ENCODE results near the gene RUNX2. TPM values are rescaled to one million over a fixed set of nuclear protein-coding genes. Genes with fewer than 3 reads are reported as not detected.
A peak's percentile ranks its signal among the peaks of the same experiment; 100 is the strongest.

RUNX2 gene
- total RNA-seq, 1 donor from 2014 or later: 3.7 TPM

DNA sequence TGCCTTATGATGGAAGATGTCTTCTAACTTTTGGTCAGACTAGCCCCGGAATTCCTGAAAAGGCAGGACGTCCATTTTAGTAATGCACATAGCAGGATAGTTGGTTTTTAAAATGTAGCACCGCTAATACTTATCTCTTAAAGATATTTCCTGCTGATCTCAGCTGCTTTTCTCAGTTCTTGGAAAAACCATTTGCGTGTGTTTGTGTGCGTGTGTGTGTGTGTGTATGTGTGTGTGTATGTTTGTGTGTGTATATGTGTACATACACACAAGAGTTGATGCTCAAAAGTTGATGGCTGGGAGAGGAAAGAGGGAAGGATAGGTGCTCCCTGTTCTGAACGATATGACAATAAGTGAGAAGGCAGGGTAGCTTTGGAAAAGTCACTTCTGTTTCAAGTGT is 111.3 kb downstream of the RUNX2 start:
- Histone ChIP-seq H3K4me1 (peaks cover 18% of the 10 kb centered on the region), H3K27ac (no peak overlapping the region), H3K36me3 (no peaks in the 10 kb centered on the region), H3K4me3 (no peak overlapping the region), H3K27me3 (ENCODE audit: low read depth) (no peaks in the 10 kb centered on the region), H3K9me3 (no peaks in the 10 kb centered on the region)
- TF ChIP-seq, protein P1, sequence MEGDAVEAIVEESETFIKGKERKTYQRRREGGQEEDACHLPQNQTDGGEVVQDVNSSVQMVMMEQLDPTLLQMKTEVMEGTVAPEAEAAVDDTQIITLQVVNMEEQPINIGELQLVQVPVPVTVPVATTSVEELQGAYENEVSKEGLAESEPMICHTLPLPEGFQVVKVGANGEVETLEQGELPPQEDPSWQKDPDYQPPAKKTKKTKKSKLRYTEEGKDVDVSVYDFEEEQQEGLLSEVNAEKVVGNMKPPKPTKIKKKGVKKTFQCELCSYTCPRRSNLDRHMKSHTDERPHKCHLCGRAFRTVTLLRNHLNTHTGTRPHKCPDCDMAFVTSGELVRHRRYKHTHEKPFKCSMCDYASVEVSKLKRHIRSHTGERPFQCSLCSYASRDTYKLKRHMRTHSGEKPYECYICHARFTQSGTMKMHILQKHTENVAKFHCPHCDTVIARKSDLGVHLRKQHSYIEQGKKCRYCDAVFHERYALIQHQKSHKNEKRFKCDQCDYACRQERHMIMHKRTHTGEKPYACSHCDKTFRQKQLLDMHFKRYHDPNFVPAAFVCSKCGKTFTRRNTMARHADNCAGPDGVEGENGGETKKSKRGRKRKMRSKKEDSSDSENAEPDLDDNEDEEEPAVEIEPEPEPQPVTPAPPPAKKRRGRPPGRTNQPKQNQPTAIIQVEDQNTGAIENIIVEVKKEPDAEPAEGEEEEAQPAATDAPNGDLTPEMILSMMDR (IDR thresholded peaks at IDR 0.05): no peak
- intact Hi-C loops (cut with DNase I): no loop called here
- DNase-seq (no peak), ATAC-seq (no peak)

- Histone ChIP-seq H3K4me1 (peaks cover 21% of the 10 kb centered on the region), H3K9me3 (no peaks in the 10 kb centered on the region), H3K27ac (no peak overlapping the region), H3K27me3 (ENCODE audit: low read depth) (no peaks in the 10 kb centered on the region), H3K4me3 (no peak overlapping the region), H3K36me3 (no peaks in the 10 kb centered on the region)
- TF ChIP-seq, protein P1 (IDR thresholded peaks at IDR 0.05): no peak
- intact Hi-C loops (cut with DNase I): no loop called here
- ATAC-seq: no peak
- no peak for DNase-seq
Observed at GRCh38 chr6:45439861-45440388, 111.8 kb downstream of the RUNX2 start.

DNA sequence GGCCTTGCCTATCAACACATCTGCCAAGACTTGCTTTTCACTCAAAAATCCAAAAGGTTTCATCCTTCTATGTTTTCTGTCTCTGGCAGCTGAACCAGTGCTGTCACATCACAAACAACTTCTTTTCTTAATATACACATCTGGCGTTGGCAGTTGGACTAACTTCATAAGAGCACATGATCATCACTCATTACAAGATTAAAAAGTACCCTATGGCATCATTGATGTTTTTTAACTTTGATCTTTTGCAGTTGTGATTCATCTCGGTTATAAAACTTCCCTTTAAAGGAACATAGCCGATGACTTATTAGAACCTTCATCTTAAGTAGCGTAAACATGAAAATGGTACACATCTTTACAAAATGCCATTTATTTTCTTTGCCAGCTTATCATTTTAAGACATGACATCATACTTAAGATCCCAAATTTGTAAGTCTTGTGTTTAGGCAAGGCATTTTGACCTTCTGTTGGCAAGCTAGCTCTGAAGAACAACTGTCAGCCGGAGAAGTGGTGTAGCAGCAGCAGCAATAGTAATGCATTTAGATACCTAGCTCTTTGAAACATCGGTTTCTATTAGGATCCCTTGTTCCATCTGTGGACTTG is 113.8 kb downstream of the RUNX2 start:
- no peaks in the 10 kb centered on the region for H3K9me3 ChIP-seq
- no peak overlapping the region for H3K4me3 ChIP-seq
- no peak overlapping the region for H3K27ac ChIP-seq
- DNase-seq: no peak
- H3K27me3 ChIP-seq (ENCODE audit: low read depth): no peaks in the 10 kb centered on the region
- ATAC-seq: no peak
- TF ChIP-seq, protein P1 (IDR thresholded peaks at IDR 0.05): no peak
- intact Hi-C loops (cut with DNase I): no loop called here
- H3K36me3 ChIP-seq: no peaks in the 10 kb centered on the region
- H3K4me1 ChIP-seq: peaks cover 31% of the 10 kb centered on the region

GRCh38 chr6:45442716-45443115 is 114.6 kb downstream of the RUNX2 start:
- H3K4me3 ChIP-seq: no peak overlapping the region
- H3K4me1 ChIP-seq: peaks cover 30% of the 10 kb centered on the region
- TF ChIP-seq, protein P1 (IDR thresholded peaks at IDR 0.05): no peak
- no peaks in the 10 kb centered on the region for H3K27me3 ChIP-seq (ENCODE audit: low read depth)
- H3K9me3 ChIP-seq: no peaks in the 10 kb centered on the region
- no peak for ATAC-seq
- H3K36me3 ChIP-seq: no peaks in the 10 kb centered on the region
- DNase-seq: no peak
- H3K27ac ChIP-seq: no peak overlapping the region
- intact Hi-C loops (cut with DNase I): no loop called here

GRCh38 chr6:45445364-45445748 is 117.2 kb downstream of the RUNX2 start:
- intact Hi-C loops (cut with DNase I): no loop called here
- TF ChIP-seq, protein P1 (IDR thresholded peaks at IDR 0.05): no peak
- Histone ChIP-seq H3K4me3 (peak overlapping the region; percentile 12), H3K36me3 (no peaks in the 10 kb centered on the region), H3K9me3 (no peaks in the 10 kb centered on the region), H3K27me3 (ENCODE audit: low read depth) (no peaks in the 10 kb centered on the region), H3K4me1 (peaks cover 36% of the 10 kb centered on the region), H3K27ac (peak overlapping the region; percentile 50)
- ATAC-seq (peak; percentile 18 to 23), DNase-seq (no peak)

All from lower lobe of right lung (tissue), 2 donors.